ENCODE data around the gene MRPS2.
"Not testable (repeated sequence)": the region's sequence is repeated elsewhere in the genome, so short reads cannot be mapped to it uniquely, and the experiment has no call there.

MRPS2 gene

GRCh38 chr9:135544981-135545635, 44.6 kb downstream of the MRPS2 start:
- DNase-seq (ENCODE audit: low read depth): no peak
- TF ChIP-seq CTCF (conservative IDR thresholded peaks at IDR 0.05; ENCODE audit: low read length): no peak
- no peak overlapping the region for H3K4me3 ChIP-seq (ENCODE audit: low read length)

GRCh38 chr9:135545646-135546176, 45.2 kb downstream of the MRPS2 start, which contains the start of gene OBP2A:
OBP2A (plus strand) TSS chr9:135546126; CDS start chr9:135546181, 55 bp downstream.
- not testable (repeated sequence) for H3K4me3 ChIP-seq (ENCODE audit: low read length)

GRCh38 chr9:135546792-135547617, 46.5 kb downstream of the MRPS2 start:
- not testable (repeated sequence) for DNase-seq (ENCODE audit: low read depth); H3K4me3 ChIP-seq (ENCODE audit: low read length)

More at GRCh38 chr9:135545646-135546176, 45.2 kb downstream of the MRPS2 start, which contains the start of gene OBP2A:
- not testable (repeated sequence) for DNase-seq (ENCODE audit: low read depth)

- DNase-seq (ENCODE audit: low read depth): no peak
- no peak overlapping the region for H3K4me3 ChIP-seq (ENCODE audit: low read length)
- TF ChIP-seq CTCF (conservative IDR thresholded peaks at IDR 0.05; ENCODE audit: low read length): no peak
Observed at GRCh38 chr9:135547756-135548736, 47.6 kb downstream of the MRPS2 start.

GRCh38 chr9:135549478-135550343, 49.2 kb downstream of the MRPS2 start:
- H3K4me3 ChIP-seq (ENCODE audit: low read length); DNase-seq (ENCODE audit: low read depth): not testable (repeated sequence)

- TF ChIP-seq CTCF (conservative IDR thresholded peaks at IDR 0.05; ENCODE audit: low read length): no peak
- no peak for DNase-seq (ENCODE audit: low read depth)
- H3K4me3 ChIP-seq (ENCODE audit: low read length): no peak overlapping the region
Observed at GRCh38 chr9:135550344-135550918, 49.9 kb downstream of the MRPS2 start.

- DNase-seq (ENCODE audit: low read depth): no peak
- H3K4me3 ChIP-seq (ENCODE audit: low read length): no peak overlapping the region
- no peak for TF ChIP-seq CTCF (conservative IDR thresholded peaks at IDR 0.05; ENCODE audit: low read length)
Observed at GRCh38 chr9:135551031-135551430, 50.5 kb downstream of the MRPS2 start.

Data from AG10803 (cell line).